GM04503 (cell line): ENCODE data around the gene MRPL48.
"Not testable (repeated sequence)": the region's sequence is repeated elsewhere in the genome, so short reads cannot be mapped to it uniquely, and the experiment has no call there.

ENCODE experiments used
- DNase-seq: peaks from one replicate; pipeline ENCODE4 v3.0.0-alpha.2; 2012; ENCODE audit warnings: low read depth

The MRPL48 gene

GRCh38 chr11:73839123-73839457, 51.4 kb downstream of the MRPL48 start:
- no peak for DNase-seq

GRCh38 chr11:73851046-73851764, 63.5 kb downstream of the MRPL48 start:
- no peak for DNase-seq

GRCh38 chr11:73852049-73852448, 64.4 kb downstream of the MRPL48 start:
- DNase-seq, result no peak

GRCh38 chr11:73854680-73855079, 67.0 kb downstream of the MRPL48 start:
- peak; percentile 22 for DNase-seq

- no peak for DNase-seq
Observed at GRCh38 chr11:73856031-73856567, 68.4 kb downstream of the MRPL48 start.

GRCh38 chr11:73859671-73860070, 72.0 kb downstream of the MRPL48 start:
- DNase-seq, result no peak

- DNase-seq, result no peak
Observed at GRCh38 chr11:73860202-73860601, 72.5 kb downstream of the MRPL48 start.

- DNase-seq, result no peak
Observed at GRCh38 chr11:73862986-73863385, 75.3 kb downstream of the MRPL48 start.

- DNase-seq, result no peak
Observed at GRCh38 chr11:73866095-73866579, 78.5 kb downstream of the MRPL48 start.

- peak; percentile 62 for DNase-seq
Observed at GRCh38 chr11:73866586-73866996, 78.9 kb downstream of the MRPL48 start.

- DNase-seq, result no peak
Observed at GRCh38 chr11:73869332-73869949, 81.8 kb downstream of the MRPL48 start.

- no peak for DNase-seq
Observed at GRCh38 chr11:73870261-73870660, 82.6 kb downstream of the MRPL48 start.

- no peak for DNase-seq
Observed at GRCh38 chr11:73872749-73873357, 85.2 kb downstream of the MRPL48 start.

- no peak for DNase-seq
Observed at GRCh38 chr11:73875380-73875779, 87.7 kb downstream of the MRPL48 start.

- DNase-seq, result no peak
Observed at GRCh38 chr11:73875840-73876239, 88.2 kb downstream of the MRPL48 start.

- DNase-seq, result peak; percentile 84
Observed at GRCh38 chr11:73876424-73877310, 89.0 kb downstream of the MRPL48 start, which contains the start of the genes COA4 and PAAF1. Gene COA4 (minus strand): TSS chr11:73876846. CDS start chr11:73873378, 3,468 bp downstream. Gene PAAF1 (plus strand): TSS chr11:73876999. CDS start chr11:73877022, 23 bp downstream.

- no peak for DNase-seq
Observed at GRCh38 chr11:73878771-73879170, 91.1 kb downstream of the MRPL48 start.

GRCh38 chr11:73880449-73880848, 92.8 kb downstream of the MRPL48 start:
- DNase-seq, result not testable (repeated sequence)

GRCh38 chr11:73883856-73884255, 96.2 kb downstream of the MRPL48 start:
- no peak for DNase-seq

GRCh38 chr11:73888244-73888643, 100.6 kb downstream of the MRPL48 start:
- no peak for DNase-seq

GRCh38 chr11:73889019-73889418, 101.3 kb downstream of the MRPL48 start:
- no peak for DNase-seq

GRCh38 chr11:73889536-73889935, 101.9 kb downstream of the MRPL48 start:
- no peak for DNase-seq
